H1 (cell line): ENCODE data around the gene ASF1A.

Experiments
- CTCF ChIP-seq, 3 experiments: IDR thresholded peaks; 1 replicate in 2 of 3; 2 replicates in 1 of 3; pipeline versions ENCODE4 v1.5.1 to v1.6.1; 2011; ENCODE audit warnings: low read length in 3 of 3, mild to moderate bottlenecking in 3 of 3, inconsistent platforms in 2 of 3, low read depth in 1 of 3, moderate library complexity in 1 of 3; ENCODE audit not compliant: insufficient read depth in 1 of 3; ENCODE audit errors: control extremely low read depth in 1 of 3
- EZH2 ChIP-seq: fragments of 200-600 bp; sonication (generic); IDR thresholded peaks from 2 replicates; pipeline ENCODE4 v1.7.1; 2012; ENCODE audit warnings: low read depth, mild to moderate bottlenecking, moderate library complexity, low read length, inconsistent platforms; ENCODE audit not compliant: severe bottlenecking
- JUN ChIP-seq: IDR thresholded peaks from 2 replicates; pipeline ENCODE4 v1.6.1; 2011; ENCODE audit warnings: low read depth, mild to moderate bottlenecking, improper control_type of control experiment, low read length
- POLR2AphosphoS5 ChIP-seq: IDR thresholded peaks from 2 replicates; pipeline ENCODE4 v1.6.1; 2011; ENCODE audit warnings: low read depth, low read length

GRCh38 chr6:118881440-118882313, 12.3 kb upstream of the ASF1A start:
- TF ChIP-seq CTCF (IDR thresholded peaks at IDR 0.05; ENCODE audit: control extremely low read depth in 1 of 3, insufficient read depth in 1 of 3, low read depth in 1 of 3, low read length in 3 of 3), result no peak
- TF ChIP-seq EZH2, result no peak
- TF ChIP-seq JUN, result no peak
- no peak for TF ChIP-seq POLR2AphosphoS5
